Smooth muscle cell (in vitro differentiated cells): ENCODE measurements around the gene GPBAR1. TPM values are rescaled to one million over a fixed set of nuclear protein-coding genes. Genes with fewer than 3 reads are reported as not detected.
A peak's percentile ranks its signal among the peaks of the same experiment; 100 is the strongest.

Experiments
- DNase-seq: peaks from one replicate; lab custom pipeline; 2025; ENCODE audit not compliant: unreplicated experiment; lab: John Stamatoyannopoulos, UW
- H2AFZ ChIP-seq: fragments of 200-600 bp; sonication (generic); 2 replicates; pipeline ENCODE4 v1.6.0; 2016; ENCODE audit warnings: antibody characterized with exemption, low read depth, mild to moderate bottlenecking
- H3F3A ChIP-seq: fragments of 200-600 bp; sonication (generic); 2 replicates; pipeline ENCODE4 v1.6.0; 2017; ENCODE audit warnings: antibody characterized with exemption, low read depth
- H3K27ac ChIP-seq: fragments of 200-600 bp; sonication (generic); 2 replicates; pipeline ENCODE4 v1.5.1; 2016; ENCODE audit warnings: low read depth, mild to moderate bottlenecking
- H3K27me3 ChIP-seq: fragments of 200-600 bp; sonication (generic); 2 replicates; pipeline ENCODE4 v1.6.1; 2016; ENCODE audit warnings: low read depth, mild to moderate bottlenecking
- H3K36me3 ChIP-seq: fragments of 200-600 bp; sonication (generic); 2 replicates; pipeline ENCODE4 v1.5.1; 2016; ENCODE audit warnings: low read depth
- H3K4me1 ChIP-seq: fragments of 200-600 bp; sonication (generic); 2 replicates; pipeline ENCODE4 v1.5.1; 2016; ENCODE audit warnings: low read depth
- H3K4me2 ChIP-seq: fragments of 200-600 bp; sonication (generic); 2 replicates; pipeline ENCODE4 v1.6.0; 2016; ENCODE audit warnings: mild to moderate bottlenecking
- H3K4me3 ChIP-seq: fragments of 200-600 bp; sonication (generic); 2 replicates; pipeline ENCODE4 v1.5.1; 2016; ENCODE audit warnings: mild to moderate bottlenecking
- H3K79me2 ChIP-seq: fragments of 200-600 bp; sonication (generic); 2 replicates; pipeline ENCODE4 v1.6.0; 2016; ENCODE audit warnings: low read depth, mild to moderate bottlenecking
- H3K9ac ChIP-seq: fragments of 200-600 bp; sonication (generic); 2 replicates; pipeline ENCODE4 v1.6.0; 2016; ENCODE audit warnings: low read depth
- H3K9me3 ChIP-seq: fragments of 200-600 bp; sonication (generic); replicated peaks from 2 replicates; pipeline ENCODE4 v1.5.1; 2016; ENCODE audit warnings: low read depth
- H4K20me1 ChIP-seq: fragments of 200-600 bp; sonication (generic); 2 replicates; pipeline ENCODE4 v1.6.0; 2016; ENCODE audit warnings: low read depth
- WGBS: methylation state at CpG from one replicate; pipeline ENCODE4 v1.1.7; 2016; ENCODE audit warnings: low lambda C conversion rate; 5-methylcytosine and 5-hydroxymethylcytosine counted together
- polyA plus RNA-seq: library from polyadenylated mRNA; unstranded; fragments of >200 nt; fragmentation: Nextera tagmentation; extraction: Ambion mirVana; gene quantifications from 2 replicates; pipeline ENCODE4 v1.2.1, GENCODE V29; 2016
- total RNA-seq: library from RNA; depleted of rRNA; stranded (reverse); fragments of >200 nt; gene quantifications from 2 replicates; pipeline ENCODE4 v1.2.3, GENCODE V29; 2014
- TF ChIP-seq, protein P1 (sequence below): fragments of 200-600 bp; sonication (generic); IDR thresholded peaks from 2 replicates; pipeline ENCODE4 v1.5.1; 2017; ENCODE audit warnings: borderline replicate concordance, mild to moderate bottlenecking, antibody characterized with exemption; ENCODE audit not compliant: insufficient read depth, poor library complexity, severe bottlenecking

GPBAR1 gene, protein sequence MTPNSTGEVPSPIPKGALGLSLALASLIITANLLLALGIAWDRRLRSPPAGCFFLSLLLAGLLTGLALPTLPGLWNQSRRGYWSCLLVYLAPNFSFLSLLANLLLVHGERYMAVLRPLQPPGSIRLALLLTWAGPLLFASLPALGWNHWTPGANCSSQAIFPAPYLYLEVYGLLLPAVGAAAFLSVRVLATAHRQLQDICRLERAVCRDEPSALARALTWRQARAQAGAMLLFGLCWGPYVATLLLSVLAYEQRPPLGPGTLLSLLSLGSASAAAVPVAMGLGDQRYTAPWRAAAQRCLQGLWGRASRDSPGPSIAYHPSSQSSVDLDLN
- total RNA-seq (0.94 and 1.3 TPM in 2 replicates), polyA plus RNA-seq (1.6 and 2.6 TPM in 2 replicates)

DNA sequence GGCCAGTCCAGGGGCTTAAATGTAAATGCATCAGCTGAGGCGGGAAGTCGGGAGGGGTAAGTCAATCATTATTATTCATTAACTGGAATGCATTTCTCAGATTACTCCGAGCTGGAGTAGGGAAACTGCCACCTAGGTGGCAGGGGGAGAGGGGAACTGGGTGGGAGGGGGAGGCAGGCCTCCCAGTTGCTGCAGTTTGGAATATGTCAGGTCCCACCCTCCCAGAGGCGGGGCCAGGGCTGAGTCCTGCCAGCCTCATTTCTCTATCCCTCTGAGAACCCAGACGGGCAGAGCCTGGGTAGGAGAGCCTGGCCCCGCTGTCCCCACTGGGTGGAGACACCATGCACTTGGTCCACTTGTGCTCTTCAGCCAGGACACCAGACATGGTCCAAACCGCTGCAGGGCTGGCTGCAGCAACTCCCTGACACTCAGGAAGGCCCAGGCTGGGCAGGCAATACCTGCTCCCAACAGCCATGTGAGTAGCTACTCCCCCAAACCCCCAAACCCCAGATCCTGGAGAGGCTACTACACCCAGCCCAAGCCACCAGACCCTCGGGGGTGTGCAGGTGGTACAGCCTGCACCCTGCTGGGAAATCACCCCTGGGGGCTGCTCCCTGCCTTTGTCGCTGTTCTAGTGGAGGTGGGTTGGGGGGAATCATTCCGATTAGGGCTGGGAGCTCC is at the start of gene GPBAR1:
Gene GPBAR1 (plus strand): TSS at position 274 of the 681 bp plus-strand sequence. CDS start 1,710 bp downstream, outside the sequence.
- peaks cover 40% of the 10 kb centered on the region for H3F3A ChIP-seq
- H2AFZ ChIP-seq: no peak within 1 kb of the TSS
- DNase-seq: no peak
- H3K79me2 ChIP-seq: no peaks in the 10 kb centered on the region
- peak within 1 kb of the TSS; percentile 67 for H3K9ac ChIP-seq
- peak within 1 kb of the TSS; percentile 40 for H3K4me2 ChIP-seq
- H4K20me1 ChIP-seq: peaks cover 5% of the 10 kb centered on the region
- no peaks in the 10 kb centered on the region for H3K36me3 ChIP-seq
- WGBS: 47% methylated on average over 10 of the region's 10 CpGs
- peak within 1 kb of the TSS; percentile 90 for H3K27ac ChIP-seq
- no peak within 1 kb of the TSS for H3K4me3 ChIP-seq
- H3K4me1 ChIP-seq: peaks cover 15% of the 10 kb centered on the region
- TF ChIP-seq, protein P1, sequence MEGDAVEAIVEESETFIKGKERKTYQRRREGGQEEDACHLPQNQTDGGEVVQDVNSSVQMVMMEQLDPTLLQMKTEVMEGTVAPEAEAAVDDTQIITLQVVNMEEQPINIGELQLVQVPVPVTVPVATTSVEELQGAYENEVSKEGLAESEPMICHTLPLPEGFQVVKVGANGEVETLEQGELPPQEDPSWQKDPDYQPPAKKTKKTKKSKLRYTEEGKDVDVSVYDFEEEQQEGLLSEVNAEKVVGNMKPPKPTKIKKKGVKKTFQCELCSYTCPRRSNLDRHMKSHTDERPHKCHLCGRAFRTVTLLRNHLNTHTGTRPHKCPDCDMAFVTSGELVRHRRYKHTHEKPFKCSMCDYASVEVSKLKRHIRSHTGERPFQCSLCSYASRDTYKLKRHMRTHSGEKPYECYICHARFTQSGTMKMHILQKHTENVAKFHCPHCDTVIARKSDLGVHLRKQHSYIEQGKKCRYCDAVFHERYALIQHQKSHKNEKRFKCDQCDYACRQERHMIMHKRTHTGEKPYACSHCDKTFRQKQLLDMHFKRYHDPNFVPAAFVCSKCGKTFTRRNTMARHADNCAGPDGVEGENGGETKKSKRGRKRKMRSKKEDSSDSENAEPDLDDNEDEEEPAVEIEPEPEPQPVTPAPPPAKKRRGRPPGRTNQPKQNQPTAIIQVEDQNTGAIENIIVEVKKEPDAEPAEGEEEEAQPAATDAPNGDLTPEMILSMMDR: no peak
- no peaks in the 10 kb centered on the region for H3K9me3 ChIP-seq
- no peaks in the 10 kb centered on the region for H3K27me3 ChIP-seq

DNA sequence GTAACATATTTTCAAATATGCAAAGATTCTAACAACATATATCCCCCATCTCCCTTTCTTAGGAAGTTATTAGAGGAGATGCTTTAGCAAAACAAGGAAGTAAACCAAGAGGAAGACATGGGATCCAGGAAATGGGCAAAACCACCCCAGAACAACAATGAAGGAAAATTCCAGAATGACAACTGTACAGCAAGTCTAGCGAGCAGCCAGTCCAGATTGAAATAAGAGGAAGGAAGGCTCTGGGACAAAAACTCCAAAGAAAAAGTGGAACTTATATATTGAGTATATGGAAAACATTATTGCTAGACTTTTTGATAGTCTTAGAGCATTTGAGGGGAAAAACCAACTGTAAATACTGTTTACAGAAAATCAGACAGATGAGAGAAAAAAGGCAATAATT is 46.7 kb upstream of the GPBAR1 start:
- H3K4me1 ChIP-seq: peaks cover 8% of the 10 kb centered on the region
- H3K9me3 ChIP-seq: no peaks in the 10 kb centered on the region
- H3K79me2 ChIP-seq: peaks cover 21% of the 10 kb centered on the region
- WGBS: 88% methylated on average over 1 of the region's 1 CpG
- H3K36me3 ChIP-seq: no peaks in the 10 kb centered on the region
- no peak for DNase-seq
- peaks cover 18% of the 10 kb centered on the region for H4K20me1 ChIP-seq
- no peak overlapping the region for H3K4me2 ChIP-seq
- H3K27ac ChIP-seq: no peak overlapping the region
- TF ChIP-seq, protein P1: no peak
- no peaks in the 10 kb centered on the region for H3K27me3 ChIP-seq
- no peak overlapping the region for H3K4me3 ChIP-seq
- no peak overlapping the region for H2AFZ ChIP-seq
- no peak overlapping the region for H3K9ac ChIP-seq
- peaks cover 10% of the 10 kb centered on the region for H3F3A ChIP-seq

DNA sequence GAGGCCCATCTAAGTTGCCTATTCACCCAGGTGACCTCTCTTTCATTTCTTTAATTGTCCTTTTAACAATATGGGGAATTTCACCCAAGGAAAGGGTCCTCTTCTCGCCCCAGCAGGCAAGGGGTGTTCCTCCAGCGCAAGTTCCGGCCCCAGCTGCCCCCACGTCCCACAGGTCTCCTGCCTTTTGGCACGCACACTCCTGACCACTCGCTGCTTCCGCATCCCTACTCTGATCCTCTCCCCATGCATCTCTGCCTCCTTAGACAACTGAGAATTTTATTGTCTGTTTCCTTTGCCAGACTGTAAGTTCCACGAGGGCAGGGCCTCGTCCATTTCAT is 44.5 kb upstream of the GPBAR1 start:
- Histone ChIP-seq H3F3A (peaks cover 10% of the 10 kb centered on the region), H3K4me3 (peak overlapping the region; percentile 99), H2AFZ (peak overlapping the region; percentile 78), H3K27me3 (no peaks in the 10 kb centered on the region), H4K20me1 (peaks cover 40% of the 10 kb centered on the region), H3K27ac (peak overlapping the region; percentile 97), H3K36me3 (no peaks in the 10 kb centered on the region), H3K9ac (peak overlapping the region; percentile 97), H3K9me3 (no peaks in the 10 kb centered on the region), H3K4me1 (peaks cover 28% of the 10 kb centered on the region), H3K79me2 (peaks cover 43% of the 10 kb centered on the region), H3K4me2 (peak overlapping the region; percentile 96)
- TF ChIP-seq, protein P1: no peak
- no peak for DNase-seq
- 66% methylated on average over 9 of the region's 9 CpGs for WGBS
